HG03108 (cell line): Measurements from ENCODE around the gene DCAF7.

Experiments used
- ATAC-seq: cut with Tn5 transposase; IDR thresholded peaks from one replicate; pipeline ENCODE4 v1.9.1; 2021; ENCODE audit warnings: moderate library complexity; ENCODE audit not compliant: unreplicated experiment

Gene DCAF7

DNA sequence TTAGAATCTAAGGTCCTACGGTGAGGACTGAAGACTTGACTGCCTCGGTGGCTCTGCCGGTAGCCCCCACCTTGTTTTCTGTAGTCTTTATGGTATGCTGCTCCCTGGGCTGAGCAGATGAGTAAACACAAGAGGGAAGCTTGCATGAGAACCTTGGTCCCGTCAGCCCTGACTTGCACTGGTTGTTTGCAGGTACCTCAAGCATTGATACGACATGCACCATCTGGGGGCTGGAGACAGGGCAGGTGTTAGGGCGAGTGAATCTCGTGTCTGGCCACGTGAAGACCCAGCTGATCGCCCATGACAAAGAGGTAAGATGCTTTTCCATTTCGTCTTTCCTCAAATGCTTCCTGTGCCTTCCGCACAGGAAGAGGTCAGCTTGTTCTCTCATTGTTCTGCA lies 29.4 kb downstream of the DCAF7 start:
- ATAC-seq, result no peak

DNA sequence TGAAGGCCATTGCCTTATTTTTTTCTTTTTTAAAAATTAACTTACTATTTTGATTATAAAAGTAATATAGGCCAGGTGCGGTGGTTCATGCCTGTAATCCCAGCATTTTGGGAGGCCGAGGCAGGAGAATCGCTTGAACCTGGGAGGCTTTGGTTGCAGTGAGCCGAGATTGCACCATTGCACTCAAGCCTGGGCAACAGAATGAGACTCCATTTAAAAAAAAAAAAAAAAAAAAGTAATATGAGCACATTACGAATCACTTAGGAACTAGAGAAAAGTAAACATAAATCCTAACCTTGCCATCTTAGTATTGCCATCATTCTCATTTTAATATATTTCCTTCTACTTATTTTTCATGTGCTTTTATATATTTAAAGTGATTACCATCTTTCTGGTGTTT lies 37.5 kb downstream of the DCAF7 start:
- ATAC-seq, result no peak

DNA sequence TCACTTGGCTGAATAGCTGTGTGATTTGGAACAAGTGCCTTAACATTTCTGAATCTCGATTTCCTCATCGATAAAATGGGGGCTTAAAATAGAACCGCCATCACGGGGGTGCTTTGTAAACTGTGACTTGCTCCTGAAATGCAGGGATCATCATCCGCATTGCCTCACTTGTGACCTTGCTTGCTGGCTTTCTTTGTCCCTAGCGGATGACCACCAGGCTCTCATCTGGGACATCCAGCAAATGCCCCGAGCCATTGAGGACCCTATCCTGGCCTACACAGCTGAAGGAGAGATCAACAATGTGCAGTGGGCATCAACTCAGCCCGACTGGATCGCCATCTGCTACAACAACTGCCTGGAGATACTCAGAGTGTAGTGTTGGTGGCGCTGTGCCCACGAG lies 38.5 kb downstream of the DCAF7 start:
- ATAC-seq, result no peak

DNA sequence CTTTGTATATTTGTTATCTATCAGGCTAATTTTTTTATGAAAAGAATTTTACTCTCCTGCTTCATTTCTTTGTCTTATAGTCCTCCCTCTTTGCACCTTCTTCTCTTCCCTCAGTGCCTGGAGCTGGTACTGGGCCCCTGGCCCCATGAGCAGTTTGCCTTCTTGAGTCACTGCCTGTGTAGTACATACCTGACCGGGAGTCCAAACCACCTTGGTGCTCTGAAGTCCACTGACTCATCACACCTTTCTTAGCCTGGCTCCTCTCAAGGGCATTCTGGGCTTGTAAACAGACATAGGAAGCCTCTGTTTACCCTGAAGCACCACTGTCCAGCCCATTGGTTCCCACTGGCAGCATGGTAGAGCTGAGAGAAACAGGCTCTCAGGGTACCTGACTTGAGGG lies 39.4 kb downstream of the DCAF7 start:
- no peak for ATAC-seq

DNA sequence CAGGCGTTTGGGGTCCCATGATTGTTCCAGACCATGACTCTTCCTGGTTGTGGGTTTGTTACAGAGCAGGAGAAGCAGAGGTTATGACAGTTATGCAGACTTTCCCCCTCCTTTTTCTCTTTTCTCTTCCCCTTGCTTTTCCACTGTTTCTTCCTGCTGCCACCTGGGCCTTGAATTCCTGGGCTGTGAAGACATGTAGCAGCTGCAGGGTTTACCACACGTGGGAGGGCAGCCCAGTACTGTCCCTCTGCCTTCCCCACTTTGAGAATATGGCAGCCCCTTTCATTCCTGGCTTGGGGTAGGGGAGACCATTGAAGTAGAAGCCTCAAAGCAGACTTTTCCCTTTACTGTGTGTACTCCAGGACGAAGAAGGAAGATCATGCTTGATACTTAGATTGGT lies 42.5 kb downstream of the DCAF7 start:
- no peak for ATAC-seq

DNA sequence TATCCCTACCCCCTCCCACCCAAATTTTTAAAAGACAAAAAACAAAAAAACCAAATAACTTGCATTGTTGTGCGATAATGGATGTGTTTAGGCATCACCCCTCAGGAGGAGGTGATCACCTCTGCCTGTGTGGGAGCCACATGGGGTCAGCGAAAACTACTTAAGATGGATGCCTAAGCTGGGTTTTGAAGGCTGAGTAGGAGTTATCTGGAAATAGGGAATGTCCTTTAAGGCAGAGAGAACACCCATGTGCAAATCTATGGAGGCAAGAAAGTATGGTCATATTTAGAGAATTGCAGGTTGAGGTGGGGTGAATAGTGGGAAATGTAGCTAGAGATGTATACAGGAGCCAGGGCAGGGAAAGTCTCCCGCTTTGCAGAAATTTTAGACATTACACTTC lies 44.9 kb downstream of the DCAF7 start:
- no peak for ATAC-seq

DNA sequence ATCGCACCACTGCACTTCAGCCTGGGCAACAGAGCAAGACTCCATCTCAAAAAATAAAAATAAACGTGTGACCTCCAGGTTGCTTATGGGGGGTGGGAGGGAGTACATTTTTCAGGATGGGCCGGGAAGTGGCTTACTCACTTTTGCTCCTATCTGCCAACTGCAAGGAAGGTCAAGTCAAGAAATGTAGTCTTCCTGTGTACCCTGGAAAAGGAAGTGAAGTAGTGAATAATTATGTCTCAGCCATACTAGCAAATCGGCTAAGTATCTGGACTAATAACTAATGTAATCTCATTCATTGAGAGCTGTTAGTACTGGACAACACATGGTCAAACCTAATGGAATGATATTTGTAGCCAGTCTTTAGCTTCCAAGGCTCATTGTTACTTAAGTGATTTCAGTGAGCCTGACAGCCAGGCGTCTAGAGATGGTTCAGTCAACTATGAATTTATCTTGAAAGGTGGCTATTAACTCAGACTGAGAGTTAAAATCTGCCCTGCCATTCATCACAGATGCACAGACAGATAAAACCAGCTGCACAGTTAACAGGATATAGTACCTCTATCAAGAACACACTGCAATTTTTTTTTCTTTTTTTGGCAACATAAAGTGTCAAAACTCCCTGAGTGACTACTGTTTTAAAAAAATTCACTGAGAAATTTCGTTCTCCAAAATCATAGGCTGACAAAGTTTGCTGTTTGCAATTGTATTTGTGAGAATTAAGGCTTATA lies 46.7 kb downstream of the DCAF7 start:
- no peak for ATAC-seq

DNA sequence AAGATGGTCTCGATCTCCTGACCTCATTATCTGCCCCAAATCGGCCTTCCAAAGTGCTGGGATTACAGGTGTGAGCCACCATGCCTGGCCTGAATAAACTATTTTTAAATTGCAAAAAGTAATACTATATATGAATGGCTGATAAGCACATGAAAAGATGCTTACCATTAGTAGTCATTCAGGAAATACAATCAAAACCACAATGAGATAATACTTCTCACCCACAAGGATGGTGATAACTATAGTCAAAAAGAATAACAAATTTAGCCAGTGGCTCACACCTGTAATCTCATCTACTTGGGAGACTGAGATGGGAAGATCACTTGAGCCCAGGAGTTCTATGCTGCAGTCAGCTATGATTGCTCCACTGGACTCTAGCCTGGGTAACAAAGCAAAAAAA lies 48.0 kb downstream of the DCAF7 start:
- no peak for ATAC-seq

DNA sequence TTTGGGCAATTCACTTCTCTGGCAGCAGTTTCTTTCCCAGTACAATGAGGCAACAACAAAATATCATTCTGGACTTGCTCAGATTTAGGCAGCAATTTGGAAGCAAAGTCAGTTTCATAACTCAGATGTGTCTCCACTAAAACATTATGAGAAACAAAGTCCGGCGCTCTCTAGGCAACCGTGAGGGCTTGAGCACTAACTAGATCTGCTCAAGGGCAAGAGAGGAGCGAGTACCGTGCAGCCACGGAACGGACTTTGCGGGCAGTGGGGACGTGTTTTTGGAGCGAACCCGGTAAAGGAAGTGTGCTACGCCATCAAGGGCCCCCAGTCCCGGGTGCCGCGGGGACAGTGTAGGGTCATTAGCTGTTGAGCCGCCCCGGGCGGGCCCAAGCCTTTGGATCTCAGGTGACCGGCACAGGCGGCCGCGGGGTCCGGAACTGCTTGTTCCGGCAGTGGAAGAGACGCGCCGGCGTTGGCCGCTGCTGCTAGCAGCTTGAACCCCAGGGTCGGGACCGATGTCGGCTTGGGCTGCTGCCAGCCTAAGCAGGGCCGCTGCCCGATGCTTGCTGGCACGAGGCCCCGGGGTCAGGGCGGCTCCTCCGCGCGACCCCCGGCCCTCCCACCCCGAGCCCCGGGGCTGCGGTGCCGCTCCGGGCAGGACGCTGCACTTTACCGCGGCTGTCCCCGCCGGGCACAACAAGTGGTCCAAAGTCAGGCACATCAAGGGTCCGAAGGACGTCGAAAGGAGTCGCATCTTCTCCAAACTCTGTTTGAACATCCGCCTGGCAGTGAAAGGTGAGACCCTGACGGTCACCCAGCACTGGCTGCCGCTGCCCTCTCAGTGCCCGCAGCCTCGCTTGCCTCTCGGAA lies 50.5 kb downstream of the DCAF7 start, which contains the start of gene TACO1:
Gene TACO1 (plus strand): TSS at position 327 of the 870 bp plus-strand sequence. CDS start 189 bp downstream, at position 516.
- peak; percentile 88 for ATAC-seq

DNA sequence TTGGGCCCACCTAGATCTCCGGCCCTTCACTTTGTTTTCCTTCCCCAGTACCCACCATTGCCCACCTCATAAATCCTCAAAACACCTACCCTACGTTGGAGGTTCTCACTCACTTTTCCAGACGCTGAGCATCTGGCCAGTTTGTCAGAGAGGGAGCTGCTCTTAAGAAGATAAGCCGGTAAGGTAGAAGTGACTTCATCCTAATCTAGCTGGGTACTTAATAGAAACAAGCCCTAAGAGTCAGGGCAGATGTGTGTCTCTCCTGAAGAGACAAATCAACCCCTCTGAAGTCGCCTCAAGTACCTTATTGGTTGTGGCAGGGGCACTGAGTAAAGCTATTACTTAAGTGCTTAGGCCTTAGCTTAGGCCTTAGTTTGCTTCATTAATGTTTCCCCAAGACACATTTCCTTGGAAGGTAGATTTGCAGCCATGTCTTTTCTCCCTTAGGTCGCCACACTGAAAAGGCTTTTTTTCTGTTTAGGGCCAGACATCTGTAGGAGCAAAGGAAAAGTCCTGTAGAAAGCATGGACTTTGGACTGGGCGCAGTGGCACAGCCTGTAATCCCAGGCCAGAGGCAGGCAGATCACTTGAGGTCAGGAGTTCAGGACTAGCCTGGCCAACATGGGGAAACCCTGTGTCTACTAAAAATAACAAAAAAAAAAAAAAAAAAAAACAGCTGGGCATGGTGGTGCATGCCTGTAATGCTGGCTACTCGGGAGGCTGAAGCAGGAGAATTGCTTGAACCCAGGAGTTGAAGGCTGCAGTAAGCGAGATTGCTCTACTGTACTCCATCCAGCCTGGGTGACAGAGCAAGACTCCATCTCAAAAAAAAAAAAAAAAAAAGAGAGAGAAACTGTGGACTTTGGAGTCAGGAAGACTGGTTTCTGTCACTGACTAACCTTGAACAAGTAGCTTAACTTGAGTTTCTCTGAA lies 51.4 kb downstream of the DCAF7 start:
- no peak for ATAC-seq

DNA sequence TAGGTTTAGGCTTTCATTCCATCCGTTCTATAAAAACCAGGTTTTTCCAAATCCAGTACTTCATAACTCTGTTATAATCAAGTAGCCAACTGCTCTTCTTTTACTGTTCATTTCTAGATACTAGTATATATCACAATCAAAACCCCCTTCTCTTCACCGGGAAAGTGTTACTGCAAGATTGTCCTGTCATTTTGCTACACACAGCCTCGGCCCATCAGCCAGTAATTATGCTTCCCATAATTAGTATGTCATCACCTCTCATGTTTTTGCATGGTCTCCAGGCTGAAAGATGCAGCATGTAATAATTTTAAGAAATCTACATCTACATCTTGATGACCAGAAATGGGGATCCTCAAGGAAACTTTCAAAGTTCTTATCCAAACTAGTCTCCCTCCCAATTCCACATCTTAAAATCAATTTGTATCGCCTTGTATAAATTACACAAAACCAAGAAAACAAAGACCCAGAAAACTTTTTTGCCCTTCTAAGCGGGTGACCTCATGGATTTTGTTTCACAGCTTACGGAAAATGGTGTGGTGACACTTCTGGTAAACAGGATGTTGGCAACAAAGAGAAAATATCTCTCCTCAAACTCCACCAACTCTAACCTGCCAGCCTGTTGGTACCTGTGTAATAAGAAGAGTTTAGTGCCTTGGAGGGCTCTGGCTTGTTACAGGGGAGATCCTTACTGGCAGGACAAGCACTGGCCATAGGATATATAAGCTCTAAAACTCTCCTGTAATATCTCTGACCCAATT lies 59.7 kb downstream of the DCAF7 start:
- no peak for ATAC-seq

DNA sequence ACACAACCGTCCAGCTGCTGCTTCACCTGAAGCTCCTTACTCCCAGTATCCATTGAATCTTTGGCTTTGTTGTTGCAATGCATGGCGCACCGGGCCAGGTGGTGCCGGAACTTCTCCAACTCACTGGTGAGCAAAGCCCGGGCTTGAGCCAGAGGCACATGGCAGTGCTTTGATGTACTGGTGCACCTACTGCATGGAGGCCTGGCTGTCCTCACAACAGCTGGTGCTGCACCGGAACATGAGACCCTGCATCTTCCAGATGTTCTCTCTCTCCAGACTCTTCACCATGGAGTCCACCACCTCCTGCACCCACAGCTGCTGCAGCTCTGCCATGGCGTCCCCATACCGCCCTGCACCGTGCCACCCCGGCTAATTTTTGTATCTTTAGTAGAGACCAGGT lies 60.6 kb downstream of the DCAF7 start:
- no peak for ATAC-seq

DNA sequence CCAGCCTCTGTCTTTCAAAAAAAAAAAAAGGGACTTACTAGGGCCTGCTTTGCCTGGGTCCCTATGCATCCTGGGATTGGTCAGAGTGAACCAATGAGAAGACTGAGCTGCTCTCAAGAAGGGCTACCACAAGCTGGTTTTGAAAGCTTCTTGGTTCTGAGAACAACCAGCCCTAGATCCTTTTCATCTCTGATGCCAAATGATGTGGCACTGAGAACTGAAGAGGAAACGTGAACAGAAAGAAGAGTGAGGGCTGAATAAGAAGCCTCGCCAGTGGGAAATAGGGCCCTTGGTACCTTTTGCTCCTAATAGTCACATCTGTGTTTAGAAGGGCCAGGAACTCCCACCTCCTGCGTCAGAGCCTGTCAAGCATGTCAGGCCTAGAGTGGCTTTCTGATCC lies 61.1 kb downstream of the DCAF7 start:
- no peak for ATAC-seq

DNA sequence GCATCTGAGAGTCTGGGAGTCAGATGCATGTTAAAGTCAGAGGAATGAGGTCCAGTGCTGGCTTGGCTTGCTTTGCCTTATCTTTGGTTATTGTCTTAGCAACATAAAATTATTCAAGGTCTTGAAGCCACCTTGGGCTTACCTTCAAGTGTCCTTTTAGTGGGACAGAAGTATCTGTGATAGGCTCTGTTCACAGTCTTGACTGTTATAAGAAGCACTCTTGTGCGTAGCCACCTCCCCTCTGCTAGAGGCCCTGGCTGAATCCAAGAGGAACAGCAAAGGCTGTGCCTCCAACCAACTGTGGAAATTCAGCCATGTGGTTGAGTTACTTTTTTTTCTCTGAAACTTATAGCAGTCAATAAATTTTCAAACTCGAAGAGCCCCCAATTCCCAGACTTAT lies 63.4 kb downstream of the DCAF7 start:
- no peak for ATAC-seq

DNA sequence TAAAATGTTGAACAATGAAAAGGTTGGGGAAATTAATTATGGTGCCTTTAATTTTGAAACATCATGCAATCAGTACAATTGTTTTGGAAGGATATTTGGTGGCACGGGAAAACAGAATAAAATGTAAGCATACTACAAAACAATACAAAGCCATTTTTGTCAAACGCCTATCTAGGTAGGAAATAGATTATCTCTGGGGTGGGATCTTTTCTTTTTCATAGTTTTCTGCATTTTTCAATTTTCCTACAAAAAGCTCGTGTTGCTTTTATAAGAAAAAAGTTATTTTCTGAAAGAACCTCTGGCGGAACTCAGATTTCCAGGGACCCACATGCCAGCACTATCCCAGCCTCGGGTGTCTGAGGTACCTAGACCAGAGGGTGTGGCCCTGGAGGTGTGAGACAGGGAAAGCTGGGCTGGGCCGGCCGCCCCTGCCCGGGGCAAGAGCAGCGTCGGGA lies 71.0 kb downstream of the DCAF7 start:
- no peak for ATAC-seq

DNA sequence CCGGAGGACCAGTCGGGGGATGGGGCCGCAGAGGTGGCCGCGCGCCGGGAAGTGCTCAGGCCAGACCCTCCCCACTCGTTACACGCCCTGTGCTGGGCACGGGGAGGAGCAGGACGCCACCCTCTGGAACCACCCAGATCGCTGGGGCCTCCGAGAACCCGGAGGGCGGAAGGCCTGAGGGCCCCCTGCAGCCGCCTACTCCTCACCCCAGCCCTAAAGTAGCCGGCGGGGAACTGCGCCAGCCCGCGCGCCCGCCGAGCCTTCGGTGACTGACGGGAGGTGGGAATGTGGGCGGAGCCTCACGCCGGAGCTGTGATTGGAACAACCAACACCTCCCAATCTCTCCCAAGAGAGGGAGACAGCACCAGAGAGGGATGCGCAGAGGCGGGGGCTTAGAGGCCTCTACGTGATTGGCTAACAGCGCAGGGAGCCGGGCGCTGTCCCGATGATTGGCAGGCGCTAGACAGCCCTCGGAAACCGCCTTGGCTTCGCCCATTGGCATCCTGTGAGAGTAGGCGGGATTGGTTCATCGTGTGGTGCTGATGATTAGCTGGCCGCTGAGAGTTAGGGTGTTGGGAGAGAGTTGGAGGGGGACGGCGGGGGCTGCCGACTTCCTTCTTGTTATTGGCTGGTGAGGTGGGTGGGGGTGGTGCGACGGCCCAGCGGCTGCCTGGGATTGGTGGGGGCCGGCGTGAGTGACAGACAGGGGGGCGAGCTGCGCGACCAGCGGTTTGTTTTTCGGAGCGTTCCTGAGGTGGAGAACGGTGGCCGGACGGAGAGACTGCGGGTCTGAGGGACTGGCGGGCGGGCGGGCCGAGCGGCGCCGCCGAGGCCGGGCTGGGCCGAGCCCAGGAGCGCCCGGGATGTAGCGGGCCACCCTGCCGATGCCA lies 71.7 kb downstream of the DCAF7 start, which contains the start of gene MAP3K3:
Gene MAP3K3 (plus strand): TSS at position 734 of the 890 bp plus-strand sequence. CDS start 343 bp downstream, outside the sequence.
- ATAC-seq, result peak; percentile 89

DNA sequence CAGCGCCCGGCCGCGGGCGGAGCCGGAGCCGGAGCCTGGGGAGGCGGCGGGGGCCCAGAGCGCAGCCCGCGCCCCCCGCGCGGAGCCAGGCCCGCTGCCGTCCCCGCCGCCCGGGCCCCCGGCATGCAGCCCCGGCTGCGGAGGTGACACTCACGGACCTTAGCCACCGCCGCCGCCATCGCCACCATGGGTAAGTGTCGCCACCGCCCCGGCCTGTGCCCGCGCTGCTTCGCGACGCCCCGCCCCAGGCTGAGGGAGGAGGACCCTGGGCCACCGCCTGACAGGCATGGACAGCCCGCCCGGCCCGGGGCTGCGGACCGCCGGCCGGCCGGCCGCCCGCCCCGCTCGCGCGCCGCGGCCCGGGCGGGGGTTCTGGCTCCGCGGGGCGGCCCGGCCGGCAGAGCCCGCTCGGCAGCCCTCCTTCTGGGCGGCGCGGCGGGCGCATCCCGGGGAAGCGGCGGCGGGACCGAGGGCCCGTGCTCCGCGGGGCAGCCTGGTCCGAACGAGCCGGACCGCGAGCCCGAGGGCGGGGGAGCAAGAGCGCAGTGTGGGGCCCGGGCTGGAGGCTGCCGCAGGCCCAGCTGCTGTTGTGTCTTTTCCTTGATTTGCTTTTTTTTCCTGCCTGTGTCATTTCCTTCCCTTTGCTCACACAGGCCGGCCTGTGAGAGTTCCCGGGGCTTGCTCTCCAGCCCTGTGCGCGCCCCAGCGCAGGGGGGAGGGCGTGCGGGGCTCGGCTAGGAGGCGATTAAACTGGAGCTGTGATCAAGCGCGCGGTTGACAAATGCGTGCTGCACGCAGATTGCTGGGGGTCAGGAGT lies 72.5 kb downstream of the DCAF7 start:
- ATAC-seq, result peak; percentile 21

DNA sequence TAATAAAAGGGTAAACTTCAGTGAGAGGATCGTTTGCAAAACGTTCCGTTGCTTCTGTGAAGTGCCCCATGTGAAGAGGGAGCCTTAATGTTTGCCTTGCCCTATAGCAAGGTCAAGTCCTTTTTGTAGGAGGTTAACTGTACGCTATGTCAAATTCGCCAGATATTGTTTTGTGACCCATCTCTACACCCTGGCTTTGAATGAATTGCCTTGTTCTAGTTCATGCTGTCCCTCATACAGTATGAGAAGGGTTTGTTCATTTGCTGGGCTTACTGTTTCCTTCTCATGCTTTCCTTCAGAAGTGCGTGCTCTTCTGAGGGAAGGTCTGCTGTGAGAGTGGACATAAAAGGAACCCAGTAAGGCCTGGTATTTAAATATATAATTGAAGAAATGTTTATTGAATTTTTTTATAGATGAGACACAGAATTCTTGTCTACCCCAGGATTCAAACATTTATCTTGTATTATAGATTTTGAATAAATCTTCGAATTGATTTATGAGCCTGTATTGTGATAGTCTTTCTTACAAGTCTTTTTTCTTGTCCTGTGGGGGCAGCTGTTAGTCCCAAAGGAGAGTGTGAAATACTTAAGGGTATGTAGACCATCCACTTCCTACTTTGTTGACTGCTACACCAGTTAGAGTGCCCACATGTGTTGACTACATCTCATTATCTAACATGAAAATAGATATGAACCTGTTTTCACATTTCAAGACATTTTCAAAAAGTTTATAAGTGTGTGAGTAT lies 73.7 kb downstream of the DCAF7 start:
- no peak for ATAC-seq
